GM10847 (cell line): Measurements from ENCODE around the gene PRKCE.

ENCODE experiments used
- POLR2A ChIP-seq: IDR thresholded peaks from 2 replicates; pipeline ENCODE4 v1.6.1; 2011; ENCODE audit not compliant: insufficient read length; ENCODE audit errors: extremely low read depth

The PRKCE gene

DNA sequence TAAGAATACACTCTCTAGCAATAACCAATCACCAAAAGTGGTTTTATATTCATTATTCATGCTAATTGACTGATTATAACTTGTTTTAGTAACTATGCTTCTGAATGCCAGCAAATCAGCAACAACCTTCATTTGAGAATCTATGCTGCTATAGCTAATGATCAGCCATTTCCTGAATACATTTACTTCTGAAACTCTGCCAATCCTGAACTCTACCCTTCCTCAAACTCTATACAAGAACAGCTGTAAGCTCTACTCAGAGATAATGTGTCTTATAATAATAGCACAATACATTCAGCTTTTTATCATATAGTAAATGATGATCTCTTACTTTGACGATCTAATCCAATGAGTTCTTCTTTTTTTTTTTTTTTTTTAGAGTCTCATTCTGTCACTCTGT lies 560.0 kb downstream of the PRKCE start:
- no peak for TF ChIP-seq POLR2A

GRCh38 chr2:46213906-46214305 lies 562.4 kb downstream of the PRKCE start:
- no peak for TF ChIP-seq POLR2A

DNA sequence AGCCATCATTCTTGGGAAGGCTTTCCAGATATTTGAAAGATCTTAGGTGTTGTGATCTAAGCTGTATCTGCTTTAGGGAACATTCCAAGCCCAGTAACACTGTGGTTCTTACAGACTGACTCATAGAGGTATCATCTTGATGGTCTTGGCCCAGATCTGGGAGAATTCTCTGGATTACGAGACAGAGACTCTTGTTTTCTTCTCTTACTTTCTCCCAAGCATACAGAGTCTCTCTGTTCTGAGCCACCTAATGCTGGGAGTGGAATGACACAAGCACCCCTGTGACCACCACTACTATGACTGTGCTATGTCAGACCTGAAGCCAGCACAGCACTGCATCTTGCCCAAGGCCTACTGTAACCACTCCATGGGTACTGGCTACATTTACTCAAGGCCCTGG lies 564.7 kb downstream of the PRKCE start:
- no peak for TF ChIP-seq POLR2A

GRCh38 chr2:46225150-46225625 lies 573.7 kb downstream of the PRKCE start:
- TF ChIP-seq POLR2A = no peak

DNA sequence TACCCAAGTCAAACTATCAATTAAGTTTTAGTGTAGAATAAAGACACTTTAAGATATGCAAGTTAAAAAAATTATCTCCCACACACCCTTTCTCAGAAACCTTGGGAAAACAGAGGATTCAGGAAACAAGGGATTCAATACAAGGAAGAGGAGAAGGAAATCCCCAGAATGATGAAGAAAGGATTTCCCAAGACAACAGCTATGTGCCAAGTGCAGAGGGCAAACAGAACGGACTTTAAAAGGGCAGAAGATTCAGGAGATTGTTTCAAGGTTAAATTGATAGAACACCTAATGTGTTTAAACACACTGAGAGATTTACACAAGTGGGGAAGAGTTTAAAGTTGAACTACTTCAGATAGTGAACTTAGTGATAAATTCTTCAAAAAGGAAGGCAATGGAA lies 574.3 kb downstream of the PRKCE start:
- no peak for TF ChIP-seq POLR2A

- TF ChIP-seq POLR2A = no peak
These were observed 575.1 kb downstream of the PRKCE start for GRCh38 chr2:46226620-46227019.

GRCh38 chr2:46227022-46227421 lies 575.5 kb downstream of the PRKCE start:
- no peak for TF ChIP-seq POLR2A

- no peak for TF ChIP-seq POLR2A
These were observed 576.3 kb downstream of the PRKCE start for GRCh38 chr2:46227674-46228289.

DNA sequence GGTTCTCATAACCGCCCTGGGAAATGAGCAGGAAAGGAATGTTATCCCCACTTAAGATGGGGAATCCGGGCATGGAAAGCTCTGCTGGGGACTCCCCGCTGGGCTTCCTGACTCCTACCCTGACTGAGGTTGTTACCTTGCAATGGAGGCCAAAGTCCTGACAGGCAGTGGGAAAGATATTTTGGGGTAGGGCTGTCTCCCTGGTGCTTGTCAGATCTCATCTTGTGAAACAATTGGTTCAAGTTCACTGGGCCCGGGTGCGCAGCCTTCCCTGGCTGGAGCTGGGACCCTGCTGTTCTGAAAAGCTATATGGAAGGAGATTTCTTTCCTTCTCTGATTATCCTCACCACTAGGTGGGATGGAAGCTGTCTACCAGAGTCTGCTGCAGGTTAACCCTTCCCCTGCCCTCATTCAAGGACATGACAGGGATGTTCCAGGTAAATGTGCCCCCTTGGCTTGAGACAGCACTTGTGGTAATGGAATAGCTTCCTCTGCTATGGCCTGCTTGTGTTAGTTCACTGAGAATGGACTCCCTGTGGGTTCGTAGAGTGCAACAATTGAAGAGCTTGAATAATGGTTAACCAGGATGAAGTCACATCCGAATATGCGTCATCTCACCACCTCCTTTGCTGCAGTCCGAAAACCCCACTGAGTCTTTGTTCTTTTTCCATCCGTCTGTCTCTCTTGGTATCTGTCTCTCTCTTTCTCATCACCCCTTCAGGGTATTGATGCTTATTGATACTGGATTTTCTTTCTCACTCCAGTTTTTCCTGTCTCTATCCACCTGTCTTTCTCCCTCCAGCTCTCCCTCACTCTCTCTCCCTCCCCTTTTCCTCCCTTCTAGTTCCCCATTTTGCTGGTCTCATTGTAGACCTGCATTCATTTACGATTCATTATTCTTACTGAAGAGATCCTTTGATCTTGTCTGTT lies 577.9 kb downstream of the PRKCE start:
- no peak for TF ChIP-seq POLR2A

DNA sequence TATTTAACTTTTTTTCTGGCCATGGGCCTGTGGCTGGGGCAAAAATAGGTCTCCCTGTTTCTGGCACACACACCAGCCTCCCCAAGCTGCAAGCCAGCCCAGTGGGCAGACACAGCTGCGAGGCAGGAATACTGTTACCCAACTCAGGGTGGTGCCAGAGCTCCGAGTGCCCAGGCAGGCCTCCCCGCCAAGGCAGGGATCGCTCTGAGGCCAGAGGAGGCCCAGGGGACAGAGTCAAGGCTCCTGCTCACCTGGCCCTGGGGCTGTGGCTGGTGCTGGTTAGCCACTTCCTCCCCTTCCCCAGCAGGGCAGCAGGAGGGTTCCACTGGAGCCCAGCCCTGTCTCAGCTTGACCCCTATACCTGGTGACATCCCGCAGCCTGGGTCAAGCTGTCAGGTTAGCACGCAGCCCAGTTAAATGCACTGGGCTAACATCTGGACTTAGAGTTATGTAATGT lies 578.7 kb downstream of the PRKCE start:
- no peak for TF ChIP-seq POLR2A

DNA sequence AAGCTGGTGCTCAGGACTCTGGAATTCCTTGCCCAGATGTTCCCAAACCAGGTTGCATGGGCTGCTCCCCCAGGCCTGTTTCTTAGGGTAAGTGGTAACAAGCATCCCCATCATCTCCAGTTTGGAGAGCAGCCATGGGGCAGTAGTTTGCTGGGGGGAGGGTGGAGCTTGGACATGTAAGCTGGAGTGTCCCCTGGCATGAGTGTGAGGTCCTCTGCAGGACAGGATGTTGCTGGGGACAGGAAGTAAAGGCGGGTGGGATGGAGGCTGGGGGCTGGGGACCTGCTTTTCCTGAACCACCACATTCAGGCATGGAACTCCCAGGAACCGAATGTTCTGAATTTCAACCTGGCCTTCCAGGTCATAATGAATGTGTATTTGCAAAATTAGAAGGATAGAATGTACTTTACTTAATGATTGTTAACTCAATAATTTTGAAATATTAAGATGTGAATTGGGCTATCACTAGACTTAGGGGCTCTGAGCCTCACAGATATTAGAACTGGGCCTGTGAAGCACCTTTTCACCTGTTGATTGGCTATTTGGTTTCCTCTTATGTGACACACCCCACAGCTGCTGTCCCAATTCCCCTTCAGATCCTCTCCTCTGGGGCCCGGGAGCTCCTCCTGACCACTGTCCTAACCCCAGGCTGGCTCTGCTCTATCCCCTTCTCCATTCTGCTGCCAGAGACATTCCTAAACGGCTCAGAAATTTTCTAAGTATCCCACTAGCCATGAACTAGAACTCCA lies 579.4 kb downstream of the PRKCE start:
- TF ChIP-seq POLR2A = no peak

- no peak for TF ChIP-seq POLR2A
These were observed 580.2 kb downstream of the PRKCE start for GRCh38 chr2:46231721-46232120.

DNA sequence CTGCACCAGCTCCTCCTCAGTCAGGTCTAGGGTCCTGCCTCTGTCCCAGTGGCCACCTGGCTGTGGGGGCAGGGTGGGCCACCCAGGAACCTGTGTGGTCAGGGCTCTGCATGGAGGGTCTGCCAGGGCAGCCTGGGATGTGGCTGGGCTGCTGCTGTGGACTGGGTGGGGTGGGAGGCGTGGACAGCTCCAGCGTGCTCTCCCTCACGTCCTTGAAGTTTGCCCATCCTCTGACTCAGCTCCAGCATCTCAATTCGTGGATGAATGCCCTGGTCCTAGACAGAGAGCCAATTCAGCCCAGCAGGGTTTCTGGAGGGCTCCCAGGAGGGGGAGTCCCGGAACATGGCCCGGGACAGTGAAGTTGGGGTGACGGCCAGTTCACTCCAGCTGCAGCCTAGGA lies 581.4 kb downstream of the PRKCE start:
- no peak for TF ChIP-seq POLR2A

GRCh38 chr2:46236006-46236875 lies 584.8 kb downstream of the PRKCE start:
- no peak for TF ChIP-seq POLR2A
